ENCODE measurements around the gene IRF2BPL. TPM values are rescaled to one million over a fixed set of nuclear protein-coding genes. Genes with fewer than 3 reads are reported as not detected.

The IRF2BPL gene
- total RNA-seq, 1 donor from 2014 or later, result 68.1 TPM

- intact Hi-C loops (cut with DNase I), result no loop called here
- Histone ChIP-seq H3K27ac (no peak overlapping the region), H3K9me3 (no peaks in the 10 kb centered on the region), H3K36me3 (no peaks in the 10 kb centered on the region), H3K27me3 (no peaks in the 10 kb centered on the region), H3K4me3 (no peak overlapping the region), H3K4me1 (peaks cover 9 to 13% of the 10 kb centered on the region in 2 donors)
- no peak for DNase-seq (ENCODE audit: low spot score in 2 of 2)
- no peak for TF ChIP-seq CTCF (IDR thresholded peaks at IDR 0.05)
Measured at GRCh38 chr14:77002335-77002734, 26.2 kb downstream of the IRF2BPL start.

DNA sequence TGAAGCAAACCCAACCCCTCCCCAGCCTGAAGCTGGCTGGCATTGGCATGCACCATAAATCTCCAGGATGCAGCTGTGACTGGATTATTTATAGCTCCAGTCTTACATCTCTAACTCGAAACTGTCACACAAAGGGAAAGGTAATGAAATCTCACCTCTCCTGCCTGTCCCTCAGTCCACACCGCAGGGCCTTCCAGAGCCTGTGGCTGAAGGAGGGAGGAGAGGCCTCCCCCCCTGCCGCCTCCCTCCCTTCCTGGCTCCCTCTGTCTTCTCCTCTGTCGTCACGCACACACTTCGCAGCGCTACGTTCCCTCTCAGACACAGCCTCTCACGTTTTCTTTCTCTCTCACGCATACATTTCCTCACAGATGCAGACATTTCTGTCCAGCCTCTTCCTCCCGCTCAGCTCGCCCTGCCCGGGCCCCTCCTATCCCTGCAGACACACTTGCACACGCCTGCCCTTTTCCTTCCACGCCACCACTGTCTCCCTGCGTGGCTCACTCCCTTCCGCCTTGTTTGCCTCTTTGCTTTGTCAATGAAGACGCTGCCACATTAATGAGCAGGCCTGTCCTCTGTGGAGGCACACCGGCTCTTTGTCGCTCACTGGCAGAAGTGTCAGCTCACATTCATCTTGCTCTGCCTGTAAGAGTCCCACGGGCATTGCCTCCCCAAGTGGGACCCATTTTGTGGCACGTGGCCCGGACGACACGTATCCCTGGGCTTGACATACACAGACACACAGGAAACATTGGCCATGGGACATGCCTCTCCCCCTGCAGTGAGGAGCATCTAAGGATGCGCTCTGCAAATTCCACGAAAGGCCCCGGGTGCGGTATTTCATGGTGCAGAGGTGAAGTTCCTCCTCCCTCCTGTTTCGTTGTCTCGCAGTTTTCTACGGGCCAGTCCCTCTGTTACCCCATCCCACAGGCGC is 27.9 kb downstream of the IRF2BPL start:
- intact Hi-C loops (cut with DNase I), result no loop called here

GRCh38 chr14:76998910-76999309 is 29.6 kb downstream of the IRF2BPL start:
- H3K36me3 ChIP-seq, result no peaks in the 10 kb centered on the region
- H3K27me3 ChIP-seq, result no peaks in the 10 kb centered on the region
- DNase-seq (ENCODE audit: low spot score in 2 of 2), result no peak
- no peaks in the 10 kb centered on the region for H3K9me3 ChIP-seq
- TF ChIP-seq CTCF (IDR thresholded peaks at IDR 0.05), result no peak
- peaks cover 3 to 7% of the 10 kb centered on the region in 2 donors for H3K4me1 ChIP-seq
- no peak overlapping the region for H3K4me3 ChIP-seq
- no peak overlapping the region for H3K27ac ChIP-seq
- intact Hi-C loops (cut with DNase I), result no loop called here

More for the DNA sequence above, 27.9 kb downstream of the IRF2BPL start:
- TF ChIP-seq CTCF (IDR thresholded peaks at IDR 0.05), result no peak
- H3K4me1 ChIP-seq, result peaks cover 3 to 7% of the 10 kb centered on the region in 2 donors
- H3K9me3 ChIP-seq, result no peaks in the 10 kb centered on the region
- DNase-seq (ENCODE audit: low spot score in 2 of 2), result no peak
- peak overlapping the region; percentile 12 to 41 for H3K4me3 ChIP-seq
- no peaks in the 10 kb centered on the region for H3K27me3 ChIP-seq
- H3K36me3 ChIP-seq, result no peaks in the 10 kb centered on the region
- no peak overlapping the region for H3K27ac ChIP-seq

- Histone ChIP-seq H3K4me3 (no peak overlapping the region), H3K27me3 (no peaks in the 10 kb centered on the region), H3K36me3 (no peaks in the 10 kb centered on the region), H3K9me3 (no peaks in the 10 kb centered on the region), H3K4me1 (peaks cover 3 to 7% of the 10 kb centered on the region in 2 donors), H3K27ac (no peak overlapping the region)
- no peak for TF ChIP-seq CTCF (IDR thresholded peaks at IDR 0.05)
- intact Hi-C loops (cut with DNase I), result no loop called here
- no peak for DNase-seq (ENCODE audit: low spot score in 2 of 2)
Measured at GRCh38 chr14:76997257-76997970, 31.1 kb downstream of the IRF2BPL start.

GRCh38 chr14:76996563-76997146 is 31.9 kb downstream of the IRF2BPL start:
- no peaks in the 10 kb centered on the region for H3K27me3 ChIP-seq
- no peak for DNase-seq (ENCODE audit: low spot score in 2 of 2)
- H3K4me3 ChIP-seq, result no peak overlapping the region
- H3K9me3 ChIP-seq, result no peaks in the 10 kb centered on the region
- H3K36me3 ChIP-seq, result no peaks in the 10 kb centered on the region
- H3K4me1 ChIP-seq, result peaks cover 3 to 7% of the 10 kb centered on the region in 2 donors
- no peak overlapping the region for H3K27ac ChIP-seq
- TF ChIP-seq CTCF (IDR thresholded peaks at IDR 0.05), result no peak
- intact Hi-C loops (cut with DNase I), result no loop called here

Measured in ascending aorta (tissue), 2 donors.